ENCODE data around the gene KHDRBS2. TPM values are rescaled to one million over a fixed set of nuclear protein-coding genes. Genes with fewer than 3 reads are reported as not detected.
"Not testable (repeated sequence)": the region's sequence is repeated elsewhere in the genome, so short reads cannot be mapped to it uniquely, and the experiment has no call there.

The KHDRBS2 gene
- total and polyA plus RNA-seq, 2 of the 13 experiments (the other 11 are each of a cell fraction or from before 2014, with no cell fraction given) = not detected

- Histone ChIP-seq H4K20me1 (ENCODE audit: insufficient read depth, low read length) (no peaks in the 10 kb centered on the region), H3K4me3 (replicated peaks in 1 of 3; ENCODE audit: insufficient read depth in 1 of 3, low read depth in 2 of 3, low read length in 3 of 3) (no peak overlapping the region), H3K4me1 (ENCODE audit: insufficient read depth, low read length) (no peaks in the 10 kb centered on the region), H3K9ac (ENCODE audit: insufficient read depth, low read depth, low read length) (no peak overlapping the region), H3K79me2 (ENCODE audit: insufficient read depth, low read length) (no peaks in the 10 kb centered on the region), H2AFZ (ENCODE audit: low read length) (no peak overlapping the region), H3K9me3 (ENCODE audit: low read length) (no peaks in the 10 kb centered on the region), H3K27me3 (ENCODE audit: control insufficient read depth in 1 of 2, insufficient read depth in 2 of 2, low read length in 2 of 2) (no peaks in the 10 kb centered on the region; a peak in 1 of 5 replicates), H3K36me3 (replicated peaks in 1 of 2; ENCODE audit: control insufficient read depth in 1 of 2, insufficient read depth in 2 of 2, low read length in 2 of 2) (no peaks in the 10 kb centered on the region), H3K4me2 (ENCODE audit: low read depth, low read length) (no peak overlapping the region), H3K27ac (ENCODE audit: extremely low read length, insufficient read depth, low read length) (no peak overlapping the region)
- in situ Hi-C loops (cut with HindIII; ENCODE audit: extremely low pct_ligation_motif_present, low pct_unique_long_range_greater_than_20kb) = no loop called here
- ATAC-seq (no peak), FAIRE-seq (no peak), DNase-seq (ENCODE audit: low spot score) (no peak)
- intact Hi-C loops (cut with micrococcal nuclease; ENCODE audit: unreplicated experiment) = no loop called here
- BruUV-seq (replicated peaks) = no TSS peak
- CTCF ChIA-PET (ENCODE audit: low intra/inter-chr PET ratio, low total read pairs) = no interaction called here
- POLR2A ChIA-PET = no interaction called here
- 0% methylated on average over 1 of the region's 1 CpG for WGBS (ENCODE audit: low lambda C conversion rate)
- TF ChIP-seq MAFF (IDR thresholded peaks at IDR 0.05; ENCODE audit: low read depth, low read length) (peak; percentile 75), RBM39 (IDR thresholded peaks at IDR 0.05; ENCODE audit: low read depth, low read length, poor library complexity, severe bottlenecking) (no peak), MAFK (conservative IDR thresholded peaks at IDR 0.05 in 1 of 2, IDR thresholded peaks at IDR 0.05 in 1 of 2; ENCODE audit: low read length in 2 of 2) (peak; percentile 67 to 84)
These were observed 498.0 kb downstream of the KHDRBS2 start for GRCh38 chr6:61787998-61788397.

GRCh38 chr6:61769446-61769845, 516.6 kb downstream of the KHDRBS2 start:
- DNase-seq (ENCODE audit: low spot score); H3K4me1 ChIP-seq (ENCODE audit: insufficient read depth, low read length); H3K27me3 ChIP-seq (ENCODE audit: control insufficient read depth in 1 of 2, insufficient read depth in 2 of 2, low read length in 2 of 2); H3K27ac ChIP-seq (ENCODE audit: extremely low read length, insufficient read depth, low read length); H3K9ac ChIP-seq (ENCODE audit: insufficient read depth, low read depth, low read length); H3K4me3 ChIP-seq (replicated peaks in 1 of 3; ENCODE audit: insufficient read depth in 1 of 3, low read depth in 2 of 3, low read length in 3 of 3); CTCF ChIA-PET (ENCODE audit: low intra/inter-chr PET ratio, low total read pairs); H3K4me2 ChIP-seq (ENCODE audit: low read depth, low read length); in situ Hi-C loops (cut with HindIII; ENCODE audit: extremely low pct_ligation_motif_present, low pct_unique_long_range_greater_than_20kb); POLR2A ChIA-PET; ATAC-seq; H2AFZ ChIP-seq (ENCODE audit: low read length); H3K79me2 ChIP-seq (ENCODE audit: insufficient read depth, low read length); H4K20me1 ChIP-seq (ENCODE audit: insufficient read depth, low read length); BruUV-seq (replicated peaks); intact Hi-C loops (cut with micrococcal nuclease; ENCODE audit: unreplicated experiment); FAIRE-seq; H3K36me3 ChIP-seq (replicated peaks in 1 of 2; ENCODE audit: control insufficient read depth in 1 of 2, insufficient read depth in 2 of 2, low read length in 2 of 2): not testable (repeated sequence)
- peaks cover 18% of the 10 kb centered on the region for H3K9me3 ChIP-seq (ENCODE audit: low read length)
- 63% methylated on average over 10 of the region's 11 CpGs for WGBS (ENCODE audit: low lambda C conversion rate)

Measured in HepG2 (cell line).